Measurements from ENCODE around the gene RTN4R.

DNA sequence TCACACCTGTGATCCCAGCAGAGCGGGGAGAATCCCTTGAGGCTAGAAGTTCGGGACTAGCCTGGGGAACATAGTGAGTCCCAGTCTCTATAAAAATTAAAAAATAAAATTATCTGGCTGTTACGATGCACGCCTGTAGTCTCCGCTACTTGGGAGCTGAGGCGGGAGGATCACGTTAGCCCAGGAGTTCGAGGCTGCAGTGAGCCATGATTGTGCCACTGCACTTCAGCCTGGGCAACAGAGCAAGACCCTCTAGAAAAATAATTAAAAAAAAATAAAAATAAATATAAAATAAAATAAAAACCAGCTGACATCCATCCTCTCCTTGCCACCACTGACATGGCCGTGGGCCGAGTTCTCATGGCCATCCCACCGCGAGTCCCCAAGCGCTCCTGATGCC lies 7.7 kb upstream of the RTN4R start:
- TF ChIP-seq, protein P1, sequence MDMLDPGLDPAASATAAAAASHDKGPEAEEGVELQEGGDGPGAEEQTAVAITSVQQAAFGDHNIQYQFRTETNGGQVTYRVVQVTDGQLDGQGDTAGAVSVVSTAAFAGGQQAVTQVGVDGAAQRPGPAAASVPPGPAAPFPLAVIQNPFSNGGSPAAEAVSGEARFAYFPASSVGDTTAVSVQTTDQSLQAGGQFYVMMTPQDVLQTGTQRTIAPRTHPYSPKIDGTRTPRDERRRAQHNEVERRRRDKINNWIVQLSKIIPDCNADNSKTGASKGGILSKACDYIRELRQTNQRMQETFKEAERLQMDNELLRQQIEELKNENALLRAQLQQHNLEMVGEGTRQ (IDR thresholded peaks at IDR 0.05; ENCODE audit: low read depth, low read length), result no peak
- TF ChIP-seq RFX5 (IDR thresholded peaks at IDR 0.05; ENCODE audit: low read depth, low read length) (no peak), RAD21 (IDR thresholded peaks at IDR 0.05; ENCODE audit: low read length) (no peak), SMC3 (IDR thresholded peaks at IDR 0.05; ENCODE audit: low read depth, low read length) (no peak), CEBPB (IDR thresholded peaks at IDR 0.05; ENCODE audit: low read depth, low read length) (no peak), POLR2A (IDR thresholded peaks at IDR 0.05; ENCODE audit: low read depth, low read length) (no peak), MAZ (IDR thresholded peaks at IDR 0.05; ENCODE audit: borderline replicate concordance, low read depth, low read length) (no peak), BHLHE40 (IDR thresholded peaks at IDR 0.05; ENCODE audit: low read depth, low read length) (no peak), MXI1 (IDR thresholded peaks at IDR 0.05; ENCODE audit: borderline replicate concordance, low read depth, low read length) (no peak), NFE2L2 (IDR thresholded peaks at IDR 0.05; ENCODE audit: low read depth, low read length) (no peak), MAFK (IDR thresholded peaks at IDR 0.05; ENCODE audit: low read depth, low read length) (no peak), RCOR1 (IDR thresholded peaks at IDR 0.05; ENCODE audit: insufficient replicate concordance, low read length) (no peak)
- TF ChIP-seq, protein P2, sequence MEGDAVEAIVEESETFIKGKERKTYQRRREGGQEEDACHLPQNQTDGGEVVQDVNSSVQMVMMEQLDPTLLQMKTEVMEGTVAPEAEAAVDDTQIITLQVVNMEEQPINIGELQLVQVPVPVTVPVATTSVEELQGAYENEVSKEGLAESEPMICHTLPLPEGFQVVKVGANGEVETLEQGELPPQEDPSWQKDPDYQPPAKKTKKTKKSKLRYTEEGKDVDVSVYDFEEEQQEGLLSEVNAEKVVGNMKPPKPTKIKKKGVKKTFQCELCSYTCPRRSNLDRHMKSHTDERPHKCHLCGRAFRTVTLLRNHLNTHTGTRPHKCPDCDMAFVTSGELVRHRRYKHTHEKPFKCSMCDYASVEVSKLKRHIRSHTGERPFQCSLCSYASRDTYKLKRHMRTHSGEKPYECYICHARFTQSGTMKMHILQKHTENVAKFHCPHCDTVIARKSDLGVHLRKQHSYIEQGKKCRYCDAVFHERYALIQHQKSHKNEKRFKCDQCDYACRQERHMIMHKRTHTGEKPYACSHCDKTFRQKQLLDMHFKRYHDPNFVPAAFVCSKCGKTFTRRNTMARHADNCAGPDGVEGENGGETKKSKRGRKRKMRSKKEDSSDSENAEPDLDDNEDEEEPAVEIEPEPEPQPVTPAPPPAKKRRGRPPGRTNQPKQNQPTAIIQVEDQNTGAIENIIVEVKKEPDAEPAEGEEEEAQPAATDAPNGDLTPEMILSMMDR (conservative IDR thresholded peaks at IDR 0.05; ENCODE audit: low read depth, low read length), result no peak
- TF ChIP-seq, protein P3, sequence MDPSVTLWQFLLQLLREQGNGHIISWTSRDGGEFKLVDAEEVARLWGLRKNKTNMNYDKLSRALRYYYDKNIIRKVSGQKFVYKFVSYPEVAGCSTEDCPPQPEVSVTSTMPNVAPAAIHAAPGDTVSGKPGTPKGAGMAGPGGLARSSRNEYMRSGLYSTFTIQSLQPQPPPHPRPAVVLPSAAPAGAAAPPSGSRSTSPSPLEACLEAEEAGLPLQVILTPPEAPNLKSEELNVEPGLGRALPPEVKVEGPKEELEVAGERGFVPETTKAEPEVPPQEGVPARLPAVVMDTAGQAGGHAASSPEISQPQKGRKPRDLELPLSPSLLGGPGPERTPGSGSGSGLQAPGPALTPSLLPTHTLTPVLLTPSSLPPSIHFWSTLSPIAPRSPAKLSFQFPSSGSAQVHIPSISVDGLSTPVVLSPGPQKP (IDR thresholded peaks at IDR 0.05; ENCODE audit: borderline replicate concordance, low read depth, low read length), result no peak

Measured in IMR-90 (cell line).